Measurements from ENCODE around the gene FAU.
A peak's percentile ranks its signal among the peaks of the same experiment; 100 is the strongest.

FAU gene

DNA sequence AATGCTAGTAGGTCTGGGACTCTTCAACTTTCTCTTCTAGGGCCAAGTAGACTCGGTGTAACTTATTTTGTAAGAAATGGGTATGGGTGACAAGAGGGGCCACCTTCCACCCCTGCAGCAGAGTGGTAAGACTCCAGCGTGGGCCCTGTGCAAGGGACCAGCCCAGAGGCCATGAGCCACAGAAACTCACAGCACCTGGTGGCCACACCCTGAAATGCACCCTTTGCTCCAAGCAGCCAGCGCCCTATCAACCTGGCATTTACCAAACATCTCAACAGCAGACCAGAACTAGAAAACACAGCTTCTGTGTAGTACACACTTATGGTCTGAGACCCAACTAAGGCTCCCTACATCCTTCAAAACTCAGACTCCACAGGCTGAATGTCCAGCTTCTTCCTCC, 43.8 kb downstream of the FAU start:
- DNase-seq (ENCODE audit: low spot score) = peak; percentile 77

DNA sequence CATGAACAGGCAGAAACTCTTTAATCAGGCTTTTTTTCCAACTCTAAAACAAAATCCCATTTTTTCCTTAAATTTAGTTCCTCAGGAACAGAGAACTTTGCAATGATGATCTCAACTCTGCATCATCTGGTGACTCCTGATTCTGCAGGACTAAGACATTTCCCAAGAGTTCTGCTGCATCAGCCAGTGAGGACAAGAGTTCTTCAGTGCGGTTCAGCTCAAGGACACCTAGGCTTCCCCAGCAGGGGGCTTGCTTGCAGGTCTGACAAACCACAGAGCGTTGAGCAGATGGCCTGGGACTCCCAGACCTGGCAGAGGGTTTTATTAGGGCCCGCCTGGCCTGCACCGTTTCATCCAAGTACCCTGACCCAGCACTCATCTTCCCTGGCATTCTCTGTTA, 44.5 kb downstream of the FAU start:
- DNase-seq (ENCODE audit: low spot score) = no peak

DNA sequence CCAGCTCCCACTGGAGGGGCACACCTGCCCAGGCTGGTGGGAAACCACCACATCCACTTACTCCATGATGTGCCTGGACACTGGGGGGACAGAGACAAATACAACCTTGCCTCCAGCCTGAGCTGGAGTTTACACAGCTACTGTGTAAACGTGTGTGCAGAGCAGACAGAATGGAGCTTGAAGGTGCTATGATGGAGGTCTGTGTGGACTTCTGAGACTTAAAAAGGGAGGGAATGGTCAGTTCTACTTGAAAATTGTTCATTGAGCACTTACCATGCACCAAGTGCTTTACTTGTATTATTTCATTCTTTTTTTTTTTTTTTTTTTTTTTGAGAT, 49.3 kb downstream of the FAU start:
- DNase-seq (ENCODE audit: low spot score) = no peak

DNA sequence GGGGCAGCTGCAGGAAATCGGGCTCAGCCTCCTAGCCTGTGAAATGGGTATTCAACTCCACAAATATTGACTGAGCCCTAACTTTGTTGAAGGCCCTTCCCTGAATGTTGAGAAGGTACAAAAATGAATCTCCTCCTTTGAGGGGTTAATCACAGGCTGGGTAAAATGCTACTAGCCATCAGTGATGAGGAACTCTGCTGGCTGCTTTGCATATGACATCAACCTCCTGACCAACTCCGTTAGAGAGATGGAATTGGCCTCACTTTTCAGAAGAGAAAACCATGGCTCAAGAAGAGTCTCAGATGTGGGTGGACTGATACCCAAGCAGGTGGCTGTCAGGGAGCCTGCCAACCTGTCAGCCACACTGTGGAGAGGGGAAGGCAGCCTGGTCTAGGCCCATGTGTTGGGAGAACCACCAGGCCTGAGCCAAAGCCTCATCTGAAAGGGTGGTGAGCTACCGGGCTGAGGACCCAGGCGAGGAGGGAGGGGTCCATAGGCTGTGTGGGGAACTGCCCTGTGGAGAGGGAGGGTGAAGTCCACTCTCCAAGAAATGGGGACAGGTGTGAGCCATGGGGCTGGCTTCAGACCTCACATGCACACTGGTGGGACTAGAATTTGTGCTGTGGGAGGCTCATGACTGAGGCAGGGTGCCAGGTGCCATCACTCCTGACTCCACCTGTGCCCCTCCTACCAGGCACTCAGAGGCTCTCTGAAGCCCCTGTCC, 49.9 kb downstream of the FAU start:
- no peak for DNase-seq (ENCODE audit: low spot score)

Data from iPS-NIHi11 (cell line).